ENCODE data around the gene CALM1. TPM values are rescaled to one million over a fixed set of nuclear protein-coding genes. Genes with fewer than 3 reads are reported as not detected.

CALM1 gene
- total and polyA plus RNA-seq, 10 of the 15 experiments (the other 5 are each of a cell fraction or from before 2014, with no cell fraction given), result 110 to 729 (median 261) TPM

DNA sequence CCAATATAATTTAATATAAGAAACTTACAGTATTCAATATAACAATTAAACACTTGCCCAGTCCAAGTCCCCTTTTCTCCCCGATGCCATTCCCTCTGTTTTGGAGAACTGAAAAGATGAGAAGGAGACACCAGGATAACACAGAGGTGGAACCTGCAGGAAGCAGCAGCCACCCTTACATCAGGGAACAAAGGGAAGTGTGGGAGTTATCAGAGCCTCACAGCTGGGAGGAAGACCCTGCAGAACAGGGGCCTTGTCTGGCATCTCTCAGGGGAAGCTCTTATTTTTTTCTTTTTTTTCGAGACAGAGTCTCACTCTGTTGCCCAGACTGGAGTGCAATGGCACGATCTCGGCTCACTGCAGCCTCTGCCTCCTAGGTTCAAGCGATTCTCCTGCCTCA lies 52.6 kb downstream of the CALM1 start (continued):
- TF ChIP-seq, protein P1, sequence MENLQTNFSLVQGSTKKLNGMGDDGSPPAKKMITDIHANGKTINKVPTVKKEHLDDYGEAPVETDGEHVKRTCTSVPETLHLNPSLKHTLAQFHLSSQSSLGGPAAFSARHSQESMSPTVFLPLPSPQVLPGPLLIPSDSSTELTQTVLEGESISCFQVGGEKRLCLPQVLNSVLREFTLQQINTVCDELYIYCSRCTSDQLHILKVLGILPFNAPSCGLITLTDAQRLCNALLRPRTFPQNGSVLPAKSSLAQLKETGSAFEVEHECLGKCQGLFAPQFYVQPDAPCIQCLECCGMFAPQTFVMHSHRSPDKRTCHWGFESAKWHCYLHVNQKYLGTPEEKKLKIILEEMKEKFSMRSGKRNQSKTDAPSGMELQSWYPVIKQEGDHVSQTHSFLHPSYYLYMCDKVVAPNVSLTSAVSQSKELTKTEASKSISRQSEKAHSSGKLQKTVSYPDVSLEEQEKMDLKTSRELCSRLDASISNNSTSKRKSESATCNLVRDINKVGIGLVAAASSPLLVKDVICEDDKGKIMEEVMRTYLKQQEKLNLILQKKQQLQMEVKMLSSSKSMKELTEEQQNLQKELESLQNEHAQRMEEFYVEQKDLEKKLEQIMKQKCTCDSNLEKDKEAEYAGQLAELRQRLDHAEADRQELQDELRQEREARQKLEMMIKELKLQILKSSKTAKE (IDR thresholded peaks at IDR 0.05; ENCODE audit: low read depth, poor library complexity, severe bottlenecking), result no peak
- no peak for TF ChIP-seq FOS (IDR thresholded peaks at IDR 0.05; ENCODE audit: borderline replicate concordance, extremely low read depth, insufficient read length)
- no peak for TF ChIP-seq SUZ12 (IDR thresholded peaks at IDR 0.05; ENCODE audit: unreplicated experiment)
- TF ChIP-seq, protein P2, sequence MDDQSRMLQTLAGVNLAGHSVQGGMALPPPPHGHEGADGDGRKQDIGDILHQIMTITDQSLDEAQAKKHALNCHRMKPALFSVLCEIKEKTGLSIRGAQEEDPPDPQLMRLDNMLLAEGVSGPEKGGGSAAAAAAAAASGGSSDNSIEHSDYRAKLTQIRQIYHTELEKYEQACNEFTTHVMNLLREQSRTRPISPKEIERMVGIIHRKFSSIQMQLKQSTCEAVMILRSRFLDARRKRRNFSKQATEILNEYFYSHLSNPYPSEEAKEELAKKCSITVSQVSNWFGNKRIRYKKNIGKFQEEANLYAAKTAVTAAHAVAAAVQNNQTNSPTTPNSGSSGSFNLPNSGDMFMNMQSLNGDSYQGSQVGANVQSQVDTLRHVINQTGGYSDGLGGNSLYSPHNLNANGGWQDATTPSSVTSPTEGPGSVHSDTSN (IDR thresholded peaks at IDR 0.05; ENCODE audit: insufficient replicate concordance, low read depth, low read length), result no peak
- TF ChIP-seq TCF7 (IDR thresholded peaks at IDR 0.05; ENCODE audit: borderline replicate concordance), result no peak

DNA sequence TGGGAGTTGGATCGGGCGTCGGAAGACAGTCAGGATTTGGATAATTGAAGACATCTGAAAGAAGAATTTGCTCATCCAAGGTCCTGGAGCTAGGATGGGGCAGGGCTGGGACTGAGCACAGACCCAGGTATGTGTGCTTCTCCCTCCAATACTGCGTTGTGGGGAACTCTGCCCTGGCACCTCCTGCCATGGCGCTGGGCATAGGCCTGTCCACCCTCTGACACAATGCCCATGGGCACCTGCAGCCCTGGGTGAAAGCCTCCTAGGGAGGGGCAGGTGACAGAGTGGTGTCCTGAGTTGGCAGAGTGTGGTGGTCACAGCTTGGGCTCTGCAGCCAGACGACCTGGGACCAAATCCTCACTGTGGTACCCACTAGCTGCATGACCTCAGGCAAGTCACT lies 53.3 kb downstream of the CALM1 start:
- POLR2A ChIA-PET, result no interaction called here
- DNase-seq (ENCODE audit: low read depth, low spot score), result no peak

More for the DNA sequence above, 53.3 kb downstream of the CALM1 start:
- SMC1A ChIA-PET (ENCODE audit: uncharacterized antibody, unreplicated experiment), result no interaction called here
- 46% methylated on average over 6 of the region's 6 CpGs for WGBS (ENCODE audit: insufficient coverage, insufficient replicate concordance, low lambda C conversion rate, missing lambda C conversion rate)
- no TSS peak for BruUV-seq (replicated peaks)
- in situ Hi-C loops (cut with MboI), result no loop called here
- no peaks in the 10 kb centered on the region for H3K27me3 ChIP-seq (replicated peaks in 1 of 2; ENCODE audit: control insufficient read depth in 2 of 2, insufficient read depth in 2 of 2, low read length in 1 of 2)
- no peak overlapping the region for H3K9ac ChIP-seq (ENCODE audit: control insufficient read depth, insufficient read depth, low read length)
- no peak overlapping the region for H3K4me2 ChIP-seq (ENCODE audit: control insufficient read depth, insufficient read depth)
- FAIRE-seq, result no peak
- no peaks in the 10 kb centered on the region for H3K9me3 ChIP-seq (replicated peaks; ENCODE audit: control insufficient read depth, insufficient read depth, low read length)
- ATAC-seq, result no peak
- CTCF ChIA-PET, result no interaction called here
- H3K4me3 ChIP-seq, result no peak overlapping the region
- no peak overlapping the region for H3K27ac ChIP-seq (ENCODE audit: control insufficient read depth, insufficient read depth)
- H3K79me2 ChIP-seq (ENCODE audit: control insufficient read depth, insufficient read depth, low read length), result no peaks in the 10 kb centered on the region
- RAD21 ChIA-PET (ENCODE audit: unreplicated experiment), result no interaction called here
- TF ChIP-seq NFYB (IDR thresholded peaks at IDR 0.05; ENCODE audit: insufficient read depth, low read depth, low read length) (no peak), SUPT20H (IDR thresholded peaks at IDR 0.05; ENCODE audit: borderline replicate concordance, control insufficient read depth, low read depth, low read length) (no peak), TCF7 (IDR thresholded peaks at IDR 0.05; ENCODE audit: borderline replicate concordance) (no peak), SMAD1 (IDR thresholded peaks at IDR 0.05; ENCODE audit: low read depth, partially characterized antibody) (no peak), PAX8 (IDR thresholded peaks at IDR 0.05) (no peak), KAT2A (conservative IDR thresholded peaks at IDR 0.05; ENCODE audit: control insufficient read depth, low read depth, low read length) (no peak)
- peaks cover 13% of the 10 kb centered on the region for H3K4me1 ChIP-seq (ENCODE audit: control insufficient read depth, insufficient read depth, low read length)
- H2AFZ ChIP-seq (ENCODE audit: control insufficient read depth, low read depth, low read length), result no peak overlapping the region
- H4K20me1 ChIP-seq (ENCODE audit: control insufficient read depth, insufficient read depth), result no peaks in the 10 kb centered on the region
- no peaks in the 10 kb centered on the region for H3K36me3 ChIP-seq (ENCODE audit: control insufficient read depth in 2 of 2, insufficient read depth in 2 of 2, low read length in 1 of 2)
- intact Hi-C loops (cut with micrococcal nuclease; ENCODE audit: unreplicated experiment), result no loop called here

Data from GM12878 (cell line).